ENCODE data around the gene PTPRQ. TPM values are rescaled to one million over a fixed set of nuclear protein-coding genes. Genes with fewer than 3 reads are reported as not detected.

PTPRQ gene
- total RNA-seq, 2 donors from 2014 or later, result not detected

GRCh38 chr12:80698847-80699542 lies 255.0 kb downstream of the PTPRQ start:
- no peak overlapping the region for H3K4me3 Mint-ChIP-seq
- peaks cover 9% of the 10 kb centered on the region for H3K9me3 Mint-ChIP-seq

GRCh38 chr12:80700327-80700726 lies 256.3 kb downstream of the PTPRQ start:
- DNase-seq (ENCODE audit: low spot score) (no peak), ATAC-seq (no peak)
- H3K4me1 Mint-ChIP-seq (ENCODE audit: low read depth in 2 of 2), result no peaks in the 10 kb centered on the region
- H3K4me3 Mint-ChIP-seq, result no peak overlapping the region
- no peak overlapping the region for H3K27ac Mint-ChIP-seq
- peaks cover 5% of the 10 kb centered on the region for H3K36me3 Mint-ChIP-seq
- H3K27me3 Mint-ChIP-seq, result no peaks in the 10 kb centered on the region
- peaks cover 9% of the 10 kb centered on the region for H3K9me3 Mint-ChIP-seq

More at GRCh38 chr12:80698847-80699542, 255.0 kb downstream of the PTPRQ start:
- no peaks in the 10 kb centered on the region for H3K4me1 Mint-ChIP-seq (ENCODE audit: low read depth in 2 of 2)
- ATAC-seq, result no peak
- H3K36me3 Mint-ChIP-seq, result peaks cover 5% of the 10 kb centered on the region
- H3K27me3 Mint-ChIP-seq, result no peaks in the 10 kb centered on the region
- no peak overlapping the region for H3K27ac Mint-ChIP-seq
- no peak for DNase-seq (ENCODE audit: low spot score)

- Mint-ChIP-seq H3K4me3 (no peak overlapping the region), H3K36me3 (peaks cover 5% of the 10 kb centered on the region), H3K27ac (no peak overlapping the region), H3K27me3 (no peaks in the 10 kb centered on the region), H3K9me3 (peaks cover 9% of the 10 kb centered on the region), H3K4me1 (ENCODE audit: low read depth in 2 of 2) (no peaks in the 10 kb centered on the region)
- no peak for ATAC-seq
- DNase-seq (ENCODE audit: low spot score), result no peak
These were observed 257.4 kb downstream of the PTPRQ start for GRCh38 chr12:80701388-80701787.

- H3K27ac Mint-ChIP-seq, result no peak overlapping the region
- H3K36me3 Mint-ChIP-seq, result peaks cover 5% of the 10 kb centered on the region
- ATAC-seq, result no peak
- H3K4me3 Mint-ChIP-seq, result no peak overlapping the region
- peaks cover 9% of the 10 kb centered on the region for H3K9me3 Mint-ChIP-seq
- no peak for DNase-seq (ENCODE audit: low spot score)
- no peaks in the 10 kb centered on the region for H3K4me1 Mint-ChIP-seq (ENCODE audit: low read depth in 2 of 2)
- H3K27me3 Mint-ChIP-seq, result peaks cover 8 to 13% of the 10 kb centered on the region in 2 donors
These were observed 259.1 kb downstream of the PTPRQ start for GRCh38 chr12:80702889-80703805.

GRCh38 chr12:80704420-80704819 lies 260.4 kb downstream of the PTPRQ start:
- H3K27me3 Mint-ChIP-seq, result peaks cover 14 to 23% of the 10 kb centered on the region in 2 donors
- DNase-seq (ENCODE audit: low spot score) (no peak), ATAC-seq (no peak)
- H3K27ac Mint-ChIP-seq, result no peak overlapping the region
- peaks cover 5% of the 10 kb centered on the region for H3K36me3 Mint-ChIP-seq
- no peaks in the 10 kb centered on the region for H3K4me1 Mint-ChIP-seq (ENCODE audit: low read depth in 2 of 2)
- H3K4me3 Mint-ChIP-seq, result no peak overlapping the region
- peaks cover 5% of the 10 kb centered on the region for H3K9me3 Mint-ChIP-seq

GRCh38 chr12:80707126-80707829 lies 263.2 kb downstream of the PTPRQ start, which contains the start of gene MYF6:
Gene MYF6, plus strand, starts transcription at chr12:80707634. Its CDS starts 86 bp downstream, at chr12:80707720.
- H3K4me3 Mint-ChIP-seq, result no peak within 1 kb of the TSS
- no peaks in the 10 kb centered on the region for H3K4me1 Mint-ChIP-seq (ENCODE audit: low read depth in 2 of 2)
- H3K27me3 Mint-ChIP-seq, result peaks cover 18 to 25% of the 10 kb centered on the region in 2 donors
- DNase-seq (ENCODE audit: low spot score) (no peak), ATAC-seq (no peak)
- no peak within 1 kb of the TSS for H3K27ac Mint-ChIP-seq
- peaks cover 5% of the 10 kb centered on the region for H3K36me3 Mint-ChIP-seq
- H3K9me3 Mint-ChIP-seq, result peaks cover 5% of the 10 kb centered on the region

GRCh38 chr12:80707830-80708258 lies 263.8 kb downstream of the PTPRQ start:
- ATAC-seq (no peak), DNase-seq (ENCODE audit: low spot score) (no peak)
- no peak overlapping the region for H3K27ac Mint-ChIP-seq
- peaks cover 5% of the 10 kb centered on the region for H3K9me3 Mint-ChIP-seq
- H3K4me3 Mint-ChIP-seq, result no peak overlapping the region
- H3K4me1 Mint-ChIP-seq (ENCODE audit: low read depth in 2 of 2), result no peaks in the 10 kb centered on the region
- H3K27me3 Mint-ChIP-seq, result peaks cover 18 to 25% of the 10 kb centered on the region in 2 donors
- peaks cover 5% of the 10 kb centered on the region for H3K36me3 Mint-ChIP-seq

GRCh38 chr12:80708259-80708974 lies 264.4 kb downstream of the PTPRQ start:
- DNase-seq (ENCODE audit: low spot score) (no peak), ATAC-seq (no peak)
- Mint-ChIP-seq H3K4me1 (ENCODE audit: low read depth in 2 of 2) (no peaks in the 10 kb centered on the region), H3K27ac (no peak overlapping the region), H3K9me3 (peaks cover under 1% of the 10 kb centered on the region), H3K4me3 (no peak overlapping the region), H3K27me3 (peaks cover 18 to 25% of the 10 kb centered on the region in 2 donors), H3K36me3 (peaks cover 2% of the 10 kb centered on the region)

GRCh38 chr12:80708975-80709328 lies 264.9 kb downstream of the PTPRQ start:
- H3K9me3 Mint-ChIP-seq, result no peaks in the 10 kb centered on the region
- H3K4me3 Mint-ChIP-seq, result no peak overlapping the region
- H3K27ac Mint-ChIP-seq, result no peak overlapping the region
- no peak for ATAC-seq
- H3K36me3 Mint-ChIP-seq, result peaks cover 2% of the 10 kb centered on the region
- no peaks in the 10 kb centered on the region for H3K4me1 Mint-ChIP-seq (ENCODE audit: low read depth in 2 of 2)
- DNase-seq (ENCODE audit: low spot score), result no peak
- peaks cover 18 to 29% of the 10 kb centered on the region in 2 donors for H3K27me3 Mint-ChIP-seq

GRCh38 chr12:80709811-80710726 lies 266.0 kb downstream of the PTPRQ start:
- DNase-seq (ENCODE audit: low spot score), result no peak
- no peak for ATAC-seq
- Mint-ChIP-seq H3K27me3 (peaks cover 20 to 41% of the 10 kb centered on the region in 2 donors), H3K4me1 (ENCODE audit: low read depth in 2 of 2) (no peaks in the 10 kb centered on the region), H3K9me3 (no peaks in the 10 kb centered on the region), H3K4me3 (no peak overlapping the region), H3K36me3 (peaks cover 5% of the 10 kb centered on the region), H3K27ac (no peak overlapping the region)

- Mint-ChIP-seq H3K4me1 (ENCODE audit: low read depth in 2 of 2) (no peaks in the 10 kb centered on the region), H3K27me3 (peaks cover 23 to 47% of the 10 kb centered on the region in 2 donors)
- DNase-seq (ENCODE audit: low spot score), result no peak
These were observed 266.9 kb downstream of the PTPRQ start for GRCh38 chr12:80710727-80711449.

GRCh38 chr12:80711866-80712265 lies 267.8 kb downstream of the PTPRQ start:
- Mint-ChIP-seq H3K27me3 (peaks cover 25 to 49% of the 10 kb centered on the region in 2 donors), H3K9me3 (no peaks in the 10 kb centered on the region), H3K36me3 (peaks cover 5% of the 10 kb centered on the region), H3K4me1 (ENCODE audit: low read depth in 2 of 2) (no peaks in the 10 kb centered on the region), H3K27ac (no peak overlapping the region), H3K4me3 (no peak overlapping the region)
- DNase-seq (ENCODE audit: low spot score), result no peak
- no peak for ATAC-seq

More at GRCh38 chr12:80710727-80711449, 266.9 kb downstream of the PTPRQ start:
- H3K9me3 Mint-ChIP-seq, result no peaks in the 10 kb centered on the region
- no peak for ATAC-seq
- H3K27ac Mint-ChIP-seq, result no peak overlapping the region
- H3K4me3 Mint-ChIP-seq, result no peak overlapping the region
- H3K36me3 Mint-ChIP-seq, result peaks cover 5% of the 10 kb centered on the region
